GM19238 (cell line): Measurements from ENCODE around the gene MTERF1.

ENCODE experiments used
- DNase-seq: peaks from one replicate; pipeline ENCODE4 v3.0.0; 2011; ENCODE audit warnings: low spot score; ENCODE audit not compliant: insufficient read length

MTERF1 gene

GRCh38 chr7:91835826-91836368 is 44.6 kb downstream of the MTERF1 start:
- DNase-seq, result no peak

DNA sequence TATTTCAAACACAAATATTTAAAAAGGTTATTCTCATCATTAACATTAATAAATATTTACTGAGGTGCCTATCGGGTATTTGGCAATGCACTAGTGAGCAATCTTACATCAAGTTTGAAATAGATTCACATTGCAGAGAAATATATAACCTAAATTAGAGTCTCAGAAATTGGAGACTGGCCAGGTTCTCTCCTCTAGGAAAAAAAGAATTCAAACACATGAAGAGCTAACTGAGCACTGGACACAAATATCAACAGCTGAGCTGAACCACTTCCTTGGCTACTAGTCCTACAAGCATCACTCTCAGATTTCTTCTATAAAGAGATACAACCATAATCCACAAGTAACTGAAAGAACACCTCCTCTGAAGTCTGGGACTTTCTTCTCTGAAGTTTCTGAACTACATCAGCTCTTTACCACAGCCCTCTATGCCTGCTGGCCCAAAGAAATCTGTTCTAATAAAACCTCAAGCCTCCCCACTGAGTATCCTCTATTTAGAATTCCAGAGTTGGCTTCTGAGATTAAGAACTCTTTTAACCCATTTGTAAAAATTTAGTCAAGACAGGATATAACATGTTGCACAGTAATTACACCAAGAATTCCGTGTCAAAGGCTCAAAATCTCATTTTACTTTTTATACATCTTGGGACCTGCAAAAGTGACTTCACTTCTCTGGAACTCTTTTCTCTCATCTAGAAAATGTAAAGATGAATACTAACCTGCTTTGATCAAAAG is 45.2 kb downstream of the MTERF1 start:
- no peak for DNase-seq

DNA sequence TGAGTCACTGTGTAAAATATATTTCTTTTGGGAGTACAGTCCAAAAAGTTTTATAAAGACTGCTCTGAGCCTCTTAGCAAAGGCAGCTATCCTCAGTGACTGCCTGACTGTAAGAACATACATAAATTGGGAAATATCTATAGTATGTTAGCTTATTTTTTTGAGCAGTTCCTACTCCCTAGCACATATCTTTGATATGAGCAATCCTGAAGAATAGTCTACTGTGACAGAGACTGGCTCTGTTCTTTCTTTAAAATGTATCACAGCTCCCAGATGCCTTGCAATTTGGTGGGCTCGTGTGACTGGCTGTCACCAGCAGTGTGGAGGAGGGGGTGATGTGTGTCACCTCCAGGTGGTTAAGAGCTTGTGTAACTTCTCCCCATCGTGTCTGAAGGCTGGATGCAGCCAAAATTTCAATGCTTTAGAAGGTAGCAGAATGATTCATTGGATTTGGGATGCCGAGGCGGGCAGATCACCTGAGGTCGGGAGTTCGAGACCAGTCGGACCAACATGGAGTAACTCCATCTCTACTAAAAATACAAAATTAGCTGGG is 47.9 kb downstream of the MTERF1 start:
- no peak for DNase-seq

DNA sequence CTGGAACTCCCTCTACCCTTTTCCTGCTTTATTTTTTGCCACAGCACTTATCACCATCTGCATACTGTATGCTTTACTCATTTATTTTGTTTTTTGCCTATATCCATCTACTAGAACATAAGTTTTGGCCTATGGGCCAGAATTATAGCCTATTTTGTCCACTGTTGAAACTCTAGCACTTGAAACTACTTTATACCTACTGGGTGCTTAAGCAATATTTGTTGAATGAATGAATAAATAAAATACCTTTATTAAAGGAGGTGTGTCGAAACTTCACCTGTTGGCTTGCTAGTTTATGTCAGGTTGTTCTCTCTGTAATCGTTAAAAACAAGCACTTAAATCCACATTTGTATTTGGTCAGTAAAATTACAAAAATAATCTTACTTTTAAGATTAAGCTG is 53.3 kb downstream of the MTERF1 start:
- DNase-seq, result no peak

- no peak for DNase-seq
These were observed 54.1 kb downstream of the MTERF1 start for GRCh38 chr7:91826377-91826776.

DNA sequence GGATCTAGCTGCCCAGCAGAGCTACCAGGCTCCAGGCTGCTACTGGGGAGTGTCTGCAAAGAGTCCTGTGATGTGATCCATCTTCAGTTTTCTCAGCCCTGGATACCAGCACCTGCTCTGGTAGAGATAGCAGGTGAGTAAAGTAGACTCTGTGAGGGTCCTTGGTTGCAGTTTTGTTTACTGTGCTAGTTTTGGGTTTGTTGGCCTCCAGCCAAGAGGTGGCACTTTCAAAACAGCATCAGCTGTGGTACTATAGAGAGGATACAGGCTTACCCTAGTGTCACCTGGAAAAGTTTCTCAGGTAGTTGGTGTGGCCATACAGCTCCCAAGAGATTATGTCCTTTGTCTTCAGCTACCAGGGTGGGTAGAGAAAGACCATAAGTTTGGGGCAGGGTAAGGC is 56.3 kb downstream of the MTERF1 start:
- DNase-seq, result no peak
